Measurements from ENCODE around the gene AGMAT. TPM values are rescaled to one million over a fixed set of nuclear protein-coding genes. Genes with fewer than 3 reads are reported as not detected.

The AGMAT gene
- total and polyA plus RNA-seq, 2 of the 13 experiments (the other 11 are each of a cell fraction or from before 2014, with no cell fraction given), result 59.1 to 174 TPM

- TF ChIP-seq REST (IDR thresholded peaks at IDR 0.05; ENCODE audit: borderline replicate concordance in 1 of 2, low read depth in 1 of 2, low read length in 2 of 2) (peak in 1 of 2 experiments; percentile 46; a peak in 1 of 4 replicates), ZNF816 (CRISPR knock-in tag; IDR thresholded peaks at IDR 0.05; ENCODE audit: borderline replicate concordance) (peak; percentile 80; the same call in 1 of the 2 replicates), ZNF138 (CRISPR knock-in tag; IDR thresholded peaks at IDR 0.05; ENCODE audit: low read depth) (0 out of 2 replicates have a peak, but pooled peaks have one; percentile 90), PPARG (CRISPR knock-in tag; conservative IDR thresholded peaks at IDR 0.05) (peak; percentile 83), ZNF207 (IDR thresholded peaks at IDR 0.05; ENCODE audit: borderline replicate concordance) (no peak), ZNF512 (CRISPR knock-in tag; IDR thresholded peaks at IDR 0.05) (no peak), CBX2 (IDR thresholded peaks at IDR 0.05; ENCODE audit: low read depth, low read length) (no peak), CBX2 (CRISPR knock-in tag; IDR thresholded peaks at IDR 0.05; ENCODE audit: low read depth) (no peak), ZNF160 (CRISPR knock-in tag; IDR thresholded peaks at IDR 0.05) (peak; percentile 80; the same call in 1 of the 2 replicates), NFIB (CRISPR knock-in tag; IDR thresholded peaks at IDR 0.05; ENCODE audit: borderline replicate concordance) (peak; percentile 85; the same call in 1 of the 2 replicates), KDM6A (CRISPR knock-in tag; IDR thresholded peaks at IDR 0.05; ENCODE audit: low read depth) (peak; percentile 99), HMGXB3 (CRISPR knock-in tag; IDR thresholded peaks at IDR 0.05; ENCODE audit: borderline replicate concordance) (peak; percentile 74; the same call in 1 of the 2 replicates), EP300 (IDR thresholded peaks at IDR 0.05; ENCODE audit: low read depth in 2 of 2, low read length in 2 of 2) (peak; percentile 80 to 84), EP300 (CRISPR knock-in tag; IDR thresholded peaks at IDR 0.05; ENCODE audit: borderline replicate concordance) (peak; percentile 82), TFDP1 (CRISPR knock-in tag; IDR thresholded peaks at IDR 0.05; ENCODE audit: borderline replicate concordance) (peak; percentile 81), EHMT2 (IDR thresholded peaks at IDR 0.05; ENCODE audit: borderline replicate concordance, low read depth, low read length) (no peak)
These were observed at the start of gene AGMAT (continued) for GRCh38 chr1:15584489-15585363.
